HG02885 (cell line): ENCODE measurements around the gene POFUT2.
"Not testable (repeated sequence)": the region's sequence is repeated elsewhere in the genome, so short reads cannot be mapped to it uniquely, and the experiment has no call there.

ENCODE experiments used
- ATAC-seq: cut with Tn5 transposase; IDR thresholded peaks from one replicate; pipeline ENCODE4 v1.9.1; 2021; ENCODE audit warnings: mild to moderate bottlenecking; ENCODE audit not compliant: unreplicated experiment, poor library complexity

POFUT2 gene

GRCh38 chr21:45313015-45313414 is 25.3 kb upstream of the POFUT2 start:
- ATAC-seq, result no peak

GRCh38 chr21:45312296-45312695 is 24.6 kb upstream of the POFUT2 start:
- ATAC-seq, result no peak

- no peak for ATAC-seq
Measured at GRCh38 chr21:45310459-45310858, 22.8 kb upstream of the POFUT2 start.

DNA sequence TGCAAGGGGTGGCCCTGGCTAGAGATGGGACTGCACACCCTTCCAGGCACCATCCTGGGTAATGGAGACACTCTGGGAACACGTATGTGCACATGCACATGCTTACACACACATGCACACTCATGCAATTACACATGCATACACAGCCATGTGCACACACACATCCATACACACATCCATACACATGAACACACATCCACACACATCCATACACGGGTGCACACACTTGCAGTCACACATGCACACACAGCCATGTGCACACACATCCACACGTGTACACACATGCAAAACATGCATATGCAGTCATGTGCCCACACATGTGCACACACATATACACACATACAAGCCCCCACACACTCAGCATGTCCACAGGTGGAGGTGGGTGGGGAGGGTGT is 22.3 kb upstream of the POFUT2 start:
- no peak for ATAC-seq

GRCh38 chr21:45309069-45309986 is 21.6 kb upstream of the POFUT2 start:
- no peak for ATAC-seq

DNA sequence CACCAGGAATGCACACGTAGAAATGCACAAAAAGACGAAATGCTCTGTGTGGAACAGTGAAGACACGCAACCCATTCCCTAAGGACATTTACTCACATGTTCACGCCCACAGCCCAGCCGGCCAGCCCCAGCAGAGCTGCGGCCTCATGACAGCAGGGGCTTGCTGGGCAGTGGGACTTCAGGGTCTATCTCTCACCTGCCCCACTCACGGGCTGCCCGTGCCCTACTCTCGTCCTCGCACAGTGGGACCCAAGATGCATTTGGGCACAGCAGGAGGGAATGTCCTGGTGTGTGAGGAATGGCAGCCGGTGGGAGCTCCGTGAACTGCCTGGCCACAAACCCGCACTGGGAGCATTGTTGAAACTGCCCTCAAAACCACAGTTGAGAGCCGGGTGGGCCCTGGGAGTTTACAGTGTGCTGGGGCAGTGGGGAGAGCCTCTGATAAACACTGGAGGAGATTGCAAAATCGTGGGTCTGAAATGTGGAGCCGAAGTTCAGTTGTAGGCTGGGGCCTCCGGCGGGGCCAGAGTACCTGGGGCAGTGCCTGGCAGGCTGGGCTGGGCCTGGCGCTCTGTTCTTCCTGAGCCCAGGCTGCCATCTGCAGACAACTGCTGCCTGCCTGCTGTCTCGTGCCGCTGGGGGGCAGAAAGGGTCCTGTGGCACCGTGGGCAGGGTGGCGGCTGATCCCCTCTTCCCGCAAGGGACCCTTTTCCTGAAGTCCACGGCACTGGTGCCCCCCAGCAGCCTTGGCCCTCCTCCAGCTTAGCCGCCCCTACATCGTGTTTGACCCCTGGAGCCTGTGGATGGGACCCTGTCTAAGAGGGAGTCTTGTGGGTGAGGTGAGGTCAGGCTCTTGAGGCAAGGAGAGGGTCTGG is 20.7 kb upstream of the POFUT2 start:
- no peak for ATAC-seq

DNA sequence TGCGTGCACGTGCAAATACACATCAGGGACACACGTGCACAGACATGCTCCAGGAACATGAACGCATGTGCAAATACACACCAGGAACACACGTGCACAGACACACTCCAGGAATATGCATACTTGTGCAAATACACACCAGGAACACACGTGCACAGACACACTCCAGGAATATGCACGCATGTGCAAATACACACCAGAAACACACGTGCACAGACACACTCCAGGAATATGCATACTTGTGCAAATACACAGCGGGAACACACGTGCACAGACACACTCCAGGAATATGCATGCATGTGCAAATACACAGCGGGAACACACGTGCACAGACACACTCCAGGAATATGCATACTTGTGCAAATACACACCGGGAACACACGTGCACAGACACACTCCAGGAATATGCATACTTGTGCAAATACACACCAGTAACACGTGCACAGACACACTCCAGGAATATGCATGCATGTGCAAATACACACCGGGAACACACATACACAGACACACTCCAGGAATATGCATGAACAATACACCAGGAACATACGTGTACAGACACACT is 20.0 kb upstream of the POFUT2 start:
- ATAC-seq, result not testable (repeated sequence)

GRCh38 chr21:45306832-45307571 is 19.3 kb upstream of the POFUT2 start:
- ATAC-seq, result no peak

- no peak for ATAC-seq
Measured at GRCh38 chr21:45306453-45306831, 18.7 kb upstream of the POFUT2 start.

DNA sequence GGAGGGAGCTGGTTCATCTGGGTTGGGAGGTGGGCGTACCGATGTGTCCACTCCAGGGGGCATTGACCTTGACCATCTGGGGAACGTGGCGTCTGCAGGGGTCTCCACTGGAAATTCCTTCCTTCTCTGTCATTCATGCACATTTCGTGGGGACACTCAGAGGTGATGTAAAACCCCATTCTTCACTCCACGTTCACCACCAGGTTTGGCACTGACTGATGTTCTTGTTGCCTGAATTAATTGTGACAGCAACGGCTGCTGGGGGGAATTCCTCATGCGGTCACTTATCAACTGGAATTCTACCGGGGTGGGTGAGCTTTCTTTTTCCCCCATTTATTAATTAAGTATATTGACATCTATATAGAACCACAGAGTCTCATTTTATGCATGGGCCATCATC is 18.1 kb upstream of the POFUT2 start:
- ATAC-seq, result no peak

DNA sequence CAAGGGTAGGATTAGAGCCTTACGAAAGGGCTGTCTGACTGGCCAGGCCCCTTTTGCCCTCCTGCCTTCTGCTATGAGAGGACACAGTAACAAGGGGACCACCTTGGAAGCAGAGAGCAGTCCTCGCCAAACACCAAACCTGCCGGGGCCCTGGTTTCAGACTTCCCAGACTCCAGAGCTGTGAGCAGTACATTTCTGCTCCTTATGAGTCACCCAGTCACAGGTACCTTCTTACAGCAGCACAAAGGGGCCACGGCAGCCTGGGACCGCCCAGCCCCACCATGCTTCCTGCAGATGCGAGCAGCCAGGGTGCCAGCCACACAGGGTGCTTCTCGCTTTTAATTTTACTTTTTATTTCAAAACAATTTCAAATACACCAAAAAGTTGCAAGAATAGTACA is 17.2 kb upstream of the POFUT2 start:
- ATAC-seq, result no peak

DNA sequence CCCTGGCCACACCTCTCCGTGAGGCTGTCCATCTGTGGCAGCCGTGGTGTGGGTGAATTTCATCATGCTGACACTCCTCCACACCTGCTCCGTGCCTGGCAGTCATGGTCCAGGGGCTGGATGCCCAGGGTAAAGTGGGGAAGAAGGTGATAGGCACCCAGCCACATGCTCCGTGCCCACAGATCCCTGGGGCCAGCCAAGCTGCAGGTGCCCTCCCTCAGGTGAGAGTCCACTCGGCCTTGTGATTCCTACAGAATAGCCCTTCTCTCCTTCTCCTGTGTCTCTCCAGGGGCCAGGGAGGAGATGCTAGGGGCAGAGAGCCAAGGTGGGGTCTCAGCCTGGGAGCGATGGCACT is 16.8 kb upstream of the POFUT2 start:
- ATAC-seq, result no peak

DNA sequence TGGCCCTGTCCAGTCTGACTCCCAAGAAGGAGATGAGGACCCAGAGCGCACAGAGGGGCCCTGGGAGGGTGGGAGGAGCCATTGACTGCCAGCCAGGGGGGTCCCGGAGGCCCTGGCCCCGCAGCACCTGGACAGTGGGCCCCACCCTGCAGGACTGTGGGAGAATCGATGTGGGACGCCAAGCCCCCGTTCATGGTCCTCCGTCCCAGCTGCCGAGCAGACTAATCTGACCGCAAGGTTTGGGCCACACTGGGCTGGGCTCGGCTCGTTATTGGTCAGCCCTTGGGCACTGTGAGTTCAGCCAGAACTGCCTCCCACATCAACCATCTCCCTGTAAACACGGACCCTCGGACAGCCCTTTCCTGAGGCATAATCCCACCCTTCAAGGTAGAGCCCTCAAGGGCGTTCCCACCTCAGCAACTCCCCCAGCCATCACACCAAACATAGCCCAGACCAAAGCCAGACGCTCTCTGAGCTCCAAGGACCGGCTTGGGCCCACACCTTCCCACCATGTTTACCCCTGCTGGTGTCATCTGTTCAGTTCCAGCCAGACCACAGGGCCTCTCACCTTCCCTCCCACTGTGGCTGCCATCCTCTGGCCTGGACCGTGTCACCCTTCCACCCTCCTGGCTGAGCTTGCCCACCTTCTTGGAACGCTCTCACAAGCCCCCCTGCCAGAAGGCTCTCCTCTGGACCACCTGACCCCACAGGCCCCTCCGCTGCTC is 16.2 kb upstream of the POFUT2 start:
- no peak for ATAC-seq

GRCh38 chr21:45303091-45303615 is 15.5 kb upstream of the POFUT2 start:
- no peak for ATAC-seq

- ATAC-seq, result no peak
Measured at GRCh38 chr21:45302082-45303061, 14.7 kb upstream of the POFUT2 start.

- no peak for ATAC-seq
Measured at GRCh38 chr21:45301521-45302081, 13.9 kb upstream of the POFUT2 start.

DNA sequence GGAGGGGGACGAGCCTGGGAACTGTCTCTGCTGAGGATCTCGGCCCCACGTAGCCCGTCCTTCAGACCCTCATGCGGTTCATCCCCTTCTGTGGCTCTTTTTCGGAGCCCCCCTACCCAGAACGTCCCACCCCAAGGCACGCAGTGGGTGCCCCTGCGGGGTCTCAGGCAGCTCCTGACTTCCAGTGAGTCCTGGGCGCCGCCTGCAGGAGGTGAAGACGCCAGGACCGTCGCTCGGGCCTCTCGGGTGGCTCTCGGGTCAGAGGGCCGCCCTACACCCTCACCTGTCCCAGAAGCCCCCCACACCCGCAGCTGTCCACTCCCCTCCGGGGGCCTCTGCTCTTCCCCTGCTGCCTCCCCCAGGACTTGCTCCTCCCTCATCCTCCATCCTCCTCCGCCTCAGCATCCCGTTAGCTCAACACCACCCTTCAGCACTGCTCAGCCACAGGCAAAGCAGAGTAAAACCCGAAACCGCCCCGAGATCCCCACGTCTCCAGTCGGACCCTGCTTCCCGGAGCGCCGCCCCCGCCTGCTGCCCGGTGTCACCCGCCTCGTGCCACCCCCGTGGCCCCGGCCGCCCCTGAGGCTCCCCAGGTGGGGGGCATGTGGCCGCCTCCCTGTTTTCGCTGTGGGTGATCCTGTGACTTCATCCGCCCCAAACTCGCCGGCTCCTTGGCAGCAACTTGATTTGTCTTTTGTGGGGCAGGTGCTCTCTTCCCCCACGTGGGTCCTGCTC is 13.3 kb upstream of the POFUT2 start:
- no peak for ATAC-seq
